Measurements from ENCODE around the gene SLC9C1. TPM values are rescaled to one million over a fixed set of nuclear protein-coding genes. Genes with fewer than 3 reads are reported as not detected.

Gene SLC9C1
- total and polyA plus RNA-seq, 8 donors: 1.1 TPM; not detected in 7

- H3K36me3 ChIP-seq: peaks cover 0 to 40% (median 20%) of the 10 kb centered on the region in 4 donors
- intact Hi-C loops (cut with DNase I; ENCODE audit: low total_unique reads): no loop called here
- no peak for DNase-seq
- no peak overlapping the region for H3K4me3 ChIP-seq
- WGBS, 5 donors: 66 to 76% (median 75%) methylated on average over 9 of the region's 9 CpGs
- peaks cover 0 to 17% (median 4%) of the 10 kb centered on the region in 4 donors for H3K4me1 ChIP-seq
- no peak overlapping the region for H3K27ac ChIP-seq
- TF ChIP-seq POLR2AphosphoS5 (IDR thresholded peaks at IDR 0.05): no peak
- TF ChIP-seq CTCF (IDR thresholded peaks at IDR 0.05): no peak
- H3K27me3 ChIP-seq: no peaks in the 10 kb centered on the region
- no peaks in the 10 kb centered on the region for H3K9me3 ChIP-seq
Observed at GRCh38 chr3:112119962-112120836, 173.8 kb downstream of the SLC9C1 start.

GRCh38 chr3:112117841-112118571 is 176.0 kb downstream of the SLC9C1 start:
- no peaks in the 10 kb centered on the region for H3K27me3 ChIP-seq
- H3K4me1 ChIP-seq: peaks cover 0 to 17% (median 4%) of the 10 kb centered on the region in 4 donors
- H3K4me3 ChIP-seq: no peak overlapping the region
- peak overlapping the region in 1 of 5 donors; percentile 42 for H3K27ac ChIP-seq
- intact Hi-C loops (cut with DNase I; ENCODE audit: low total_unique reads): no loop called here
- TF ChIP-seq EP300 (IDR thresholded peaks at IDR 0.05): no peak
- no peak for TF ChIP-seq CTCF (IDR thresholded peaks at IDR 0.05)
- no peak for TF ChIP-seq POLR2A (IDR thresholded peaks at IDR 0.05)
- TF ChIP-seq POLR2AphosphoS5 (IDR thresholded peaks at IDR 0.05): no peak
- H3K36me3 ChIP-seq: peaks cover 0 to 44% (median 26%) of the 10 kb centered on the region in 4 donors
- H3K9me3 ChIP-seq: no peaks in the 10 kb centered on the region
- DNase-seq: no peak
- WGBS, 5 donors: 81 to 93% (median 86%) methylated on average over 4 of the region's 4 CpGs

- Histone ChIP-seq H3K27me3 (no peaks in the 10 kb centered on the region), H3K9me3 (no peaks in the 10 kb centered on the region), H3K27ac (no peak overlapping the region), H3K4me3 (no peak overlapping the region), H3K4me1 (peaks cover 0 to 17% (median 4%) of the 10 kb centered on the region in 4 donors), H3K36me3 (peaks cover 0 to 42% (median 26%) of the 10 kb centered on the region in 4 donors)
- WGBS, 5 donors: 91 to 100% (median 93%) methylated on average over 1 of the region's 1 CpG
- intact Hi-C loops (cut with DNase I; ENCODE audit: low total_unique reads): no loop called here
- no peak for TF ChIP-seq CTCF (IDR thresholded peaks at IDR 0.05)
- TF ChIP-seq POLR2A (IDR thresholded peaks at IDR 0.05): no peak
- TF ChIP-seq POLR2AphosphoS5 (IDR thresholded peaks at IDR 0.05): no peak
- no peak for TF ChIP-seq EP300 (IDR thresholded peaks at IDR 0.05)
- no peak for DNase-seq
Observed at GRCh38 chr3:112117415-112117814, 176.6 kb downstream of the SLC9C1 start.

- Histone ChIP-seq H3K27ac (no peak overlapping the region), H3K36me3 (peaks cover 0 to 42% (median 26%) of the 10 kb centered on the region in 4 donors), H3K27me3 (no peaks in the 10 kb centered on the region), H3K9me3 (no peaks in the 10 kb centered on the region), H3K4me3 (peak overlapping the region in 1 of 4 donors; percentile 4), H3K4me1 (peaks cover 0 to 14% (median 2%) of the 10 kb centered on the region in 4 donors)
- no peak for DNase-seq
- intact Hi-C loops (cut with DNase I; ENCODE audit: low total_unique reads): no loop called here
- no peak for TF ChIP-seq POLR2A (IDR thresholded peaks at IDR 0.05)
- WGBS, 5 donors: 57 to 70% (median 70%) methylated on average over 13 of the region's 13 CpGs
Observed at GRCh38 chr3:112116748-112117186, 177.2 kb downstream of the SLC9C1 start.

Data from stomach (tissue), 9 donors.